ENCODE results near the gene FGD1. TPM values are rescaled to one million over a fixed set of nuclear protein-coding genes. Genes with fewer than 3 reads are reported as not detected.

The FGD1 gene
- total and polyA plus RNA-seq, 2 of the 4 experiments (the other 2 are of a cell fraction) = 2.0 to 12.3 TPM

DNA sequence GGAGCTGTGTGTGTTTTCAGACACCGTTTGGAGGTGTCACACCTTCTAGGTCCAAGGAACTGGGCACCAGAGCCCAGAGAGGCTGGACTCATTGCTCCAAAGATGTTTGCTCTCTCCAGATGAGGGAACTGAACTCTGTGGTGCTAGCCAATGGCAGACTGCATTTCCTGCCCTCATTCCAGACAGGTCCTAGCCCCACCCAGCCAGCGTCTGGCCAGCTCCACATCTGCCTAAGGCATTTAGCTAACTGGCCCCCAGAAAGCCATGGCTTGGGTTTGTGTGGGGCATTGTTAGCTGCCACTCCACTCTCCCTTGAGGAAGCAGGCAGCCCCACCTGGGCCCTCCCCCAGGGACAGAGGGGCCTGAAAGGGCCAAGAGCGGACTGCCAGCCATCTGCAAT, 11.4 kb downstream of the FGD1 start:
- H4K20me1 ChIP-seq (ENCODE audit: insufficient read depth, low read length) = no peaks in the 10 kb centered on the region
- no peak overlapping the region for H3K14ac ChIP-seq (replicated peaks; ENCODE audit: low read depth, low read length)
- no peak overlapping the region for H3K56ac ChIP-seq (ENCODE audit: extremely low read depth, insufficient read depth, low read length)
- H3K9me3 ChIP-seq (ENCODE audit: control insufficient read depth, insufficient read depth, low read length) = no peaks in the 10 kb centered on the region
- no peak overlapping the region for H3K9ac ChIP-seq (ENCODE audit: low read depth, low read length)
- H3K27me3 ChIP-seq (ENCODE audit: control insufficient read depth, insufficient read depth, low read length) = no peaks in the 10 kb centered on the region
- WGBS, 2 experiments (ENCODE audit: extremely low coverage in 2 of 2, insufficient read length in 1 of 2) = 29% methylated on average over 1 of the region's 3 CpGs; no CpG with 5 or more reads in 1 of the 2 experiments
- no TSS peak for BruUV-seq (replicated peaks)
- no peak overlapping the region for H3K4me2 ChIP-seq (ENCODE audit: low read depth, low read length)
- H3K4me3 ChIP-seq (ENCODE audit: insufficient read depth, low read depth, low read length) = no peak overlapping the region
- ATAC-seq (ENCODE audit: low read depth) (peak; percentile 35), DNase-seq (no peak)
- H2AK5ac ChIP-seq (ENCODE audit: low read depth, low read length) = no peak overlapping the region
- intact Hi-C loops (cut with micrococcal nuclease) = no loop called here
- TF ChIP-seq, protein P1, sequence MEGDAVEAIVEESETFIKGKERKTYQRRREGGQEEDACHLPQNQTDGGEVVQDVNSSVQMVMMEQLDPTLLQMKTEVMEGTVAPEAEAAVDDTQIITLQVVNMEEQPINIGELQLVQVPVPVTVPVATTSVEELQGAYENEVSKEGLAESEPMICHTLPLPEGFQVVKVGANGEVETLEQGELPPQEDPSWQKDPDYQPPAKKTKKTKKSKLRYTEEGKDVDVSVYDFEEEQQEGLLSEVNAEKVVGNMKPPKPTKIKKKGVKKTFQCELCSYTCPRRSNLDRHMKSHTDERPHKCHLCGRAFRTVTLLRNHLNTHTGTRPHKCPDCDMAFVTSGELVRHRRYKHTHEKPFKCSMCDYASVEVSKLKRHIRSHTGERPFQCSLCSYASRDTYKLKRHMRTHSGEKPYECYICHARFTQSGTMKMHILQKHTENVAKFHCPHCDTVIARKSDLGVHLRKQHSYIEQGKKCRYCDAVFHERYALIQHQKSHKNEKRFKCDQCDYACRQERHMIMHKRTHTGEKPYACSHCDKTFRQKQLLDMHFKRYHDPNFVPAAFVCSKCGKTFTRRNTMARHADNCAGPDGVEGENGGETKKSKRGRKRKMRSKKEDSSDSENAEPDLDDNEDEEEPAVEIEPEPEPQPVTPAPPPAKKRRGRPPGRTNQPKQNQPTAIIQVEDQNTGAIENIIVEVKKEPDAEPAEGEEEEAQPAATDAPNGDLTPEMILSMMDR (conservative IDR thresholded peaks at IDR 0.05; ENCODE audit: low read depth, low read length) = no peak
- TF ChIP-seq POLR2A (IDR thresholded peaks at IDR 0.05; ENCODE audit: low read depth, low read length) (no peak), MAZ (IDR thresholded peaks at IDR 0.05; ENCODE audit: borderline replicate concordance, low read depth, low read length) (no peak), BHLHE40 (IDR thresholded peaks at IDR 0.05; ENCODE audit: low read depth, low read length) (no peak)
- TF ChIP-seq, protein P2, sequence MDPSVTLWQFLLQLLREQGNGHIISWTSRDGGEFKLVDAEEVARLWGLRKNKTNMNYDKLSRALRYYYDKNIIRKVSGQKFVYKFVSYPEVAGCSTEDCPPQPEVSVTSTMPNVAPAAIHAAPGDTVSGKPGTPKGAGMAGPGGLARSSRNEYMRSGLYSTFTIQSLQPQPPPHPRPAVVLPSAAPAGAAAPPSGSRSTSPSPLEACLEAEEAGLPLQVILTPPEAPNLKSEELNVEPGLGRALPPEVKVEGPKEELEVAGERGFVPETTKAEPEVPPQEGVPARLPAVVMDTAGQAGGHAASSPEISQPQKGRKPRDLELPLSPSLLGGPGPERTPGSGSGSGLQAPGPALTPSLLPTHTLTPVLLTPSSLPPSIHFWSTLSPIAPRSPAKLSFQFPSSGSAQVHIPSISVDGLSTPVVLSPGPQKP (IDR thresholded peaks at IDR 0.05; ENCODE audit: borderline replicate concordance, low read depth, low read length) = no peak
- no peak overlapping the region for H2AK9ac ChIP-seq (replicated peaks; ENCODE audit: low read depth, low read length, poor library complexity)
- no peak overlapping the region for H3K18ac ChIP-seq (ENCODE audit: low read depth, low read length)
- no peak overlapping the region for H3K23ac ChIP-seq (ENCODE audit: low read depth, low read length)
- peaks cover 11 to 37% of the 10 kb centered on the region in 2 experiments for H3K79me1 ChIP-seq (ENCODE audit: low read depth in 1 of 2, low read length in 2 of 2)
- dilution Hi-C loops (cut with HindIII; ENCODE audit: low sequenced_read_pairs, unreplicated experiment) = no loop called here
- no peak overlapping the region for H4K5ac ChIP-seq (ENCODE audit: low read depth, low read length)
- H3K4me1 ChIP-seq (ENCODE audit: control insufficient read depth, insufficient read depth, low read length) = peaks cover 21% of the 10 kb centered on the region
- no peak overlapping the region for H2BK5ac ChIP-seq (ENCODE audit: low read depth, low read length, poor library complexity, severe bottlenecking)
- no peak overlapping the region for H2BK120ac ChIP-seq (ENCODE audit: low read depth, low read length)
- in situ Hi-C loops (cut with MboI; ENCODE audit: low sequenced_read_pairs) = no loop called here
- peaks cover 13% of the 10 kb centered on the region; the same call in 1 of the 2 replicates for H3K9me1 ChIP-seq (ENCODE audit: insufficient read depth, low read length)
- no peaks in the 10 kb centered on the region for H3K36me3 ChIP-seq (ENCODE audit: control insufficient read depth, insufficient read depth, low read length)
- no peak overlapping the region for H2BK20ac ChIP-seq (ENCODE audit: low read depth, low read length)
- POLR2A ChIA-PET (ENCODE audit: unreplicated experiment) = no interaction called here
- H3K4ac ChIP-seq (ENCODE audit: low read depth, low read length) = no peak overlapping the region
- no peak overlapping the region for H4K91ac ChIP-seq (ENCODE audit: insufficient read depth, low read depth, low read length)
- no peak overlapping the region for H2BK15ac ChIP-seq (ENCODE audit: low read depth, low read length)
- CTCF ChIA-PET = interaction anchor here (0.5 kb wide), 1 partner anchor 109 kb away, joined by 3 read pairs; no protein-coding TSS in a partner anchor
- no peak overlapping the region for H4K8ac ChIP-seq (ENCODE audit: low read depth in 2 of 2, low read length in 2 of 2)
- no peak overlapping the region for H2AFZ ChIP-seq (replicated peaks; ENCODE audit: low read length, poor library complexity)
- no peak overlapping the region for H3K27ac ChIP-seq (ENCODE audit: insufficient read depth, low read length)
